ENCODE data around the gene OR52M1.

OR52M1 gene

GRCh38 chr11:4539603-4540219 is 5.3 kb upstream of the OR52M1 start:
- ATAC-seq = peak; percentile 92
- TF ChIP-seq ZC3H10 (CRISPR knock-in tag; IDR thresholded peaks at IDR 0.05) = no peak

- ATAC-seq = no peak
- TF ChIP-seq POU6F1 (CRISPR knock-in tag; IDR thresholded peaks at IDR 0.05; ENCODE audit: borderline replicate concordance, low read depth) = no peak
Observed at GRCh38 chr11:4541071-4541470, 3.9 kb upstream of the OR52M1 start.

GRCh38 chr11:4543561-4543960 is 1.4 kb upstream of the OR52M1 start:
- no peak for ATAC-seq
- TF ChIP-seq ZNF565 (CRISPR knock-in tag; conservative IDR thresholded peaks at IDR 0.05; ENCODE audit: low read depth) = no peak
- no peak for TF ChIP-seq ZC3H10 (CRISPR knock-in tag; IDR thresholded peaks at IDR 0.05)
- TF ChIP-seq ESRRG (CRISPR knock-in tag; IDR thresholded peaks at IDR 0.05) = no peak
- no peak for TF ChIP-seq OSR1 (CRISPR knock-in tag; IDR thresholded peaks at IDR 0.05)

- no peak for ATAC-seq
- no peak for TF ChIP-seq TOX (CRISPR knock-in tag; IDR thresholded peaks at IDR 0.05; ENCODE audit: borderline replicate concordance)
- no peak for TF ChIP-seq CSDC2 (CRISPR knock-in tag; IDR thresholded peaks at IDR 0.05)
- no peak for TF ChIP-seq GLIS3 (CRISPR knock-in tag; IDR thresholded peaks at IDR 0.05)
- TF ChIP-seq PPARA (CRISPR knock-in tag; IDR thresholded peaks at IDR 0.05; ENCODE audit: borderline replicate concordance) = no peak
- no peak for TF ChIP-seq CSRNP3 (CRISPR knock-in tag; IDR thresholded peaks at IDR 0.05)
- no peak for TF ChIP-seq POU6F1 (CRISPR knock-in tag; IDR thresholded peaks at IDR 0.05; ENCODE audit: borderline replicate concordance, low read depth)
- no peak for TF ChIP-seq CREB5 (CRISPR knock-in tag; IDR thresholded peaks at IDR 0.05; ENCODE audit: low read depth)
- no peak for TF ChIP-seq ESRRG (CRISPR knock-in tag; IDR thresholded peaks at IDR 0.05)
- TF ChIP-seq BACH2 (CRISPR knock-in tag; IDR thresholded peaks at IDR 0.05; ENCODE audit: borderline replicate concordance) = no peak
- TF ChIP-seq ARNTL (CRISPR knock-in tag; IDR thresholded peaks at IDR 0.05; ENCODE audit: borderline replicate concordance, low read depth) = no peak
Observed at GRCh38 chr11:4546878-4547277, 1.9 kb downstream of the OR52M1 start.

GRCh38 chr11:4547416-4547815 is 2.4 kb downstream of the OR52M1 start:
- TF ChIP-seq RARB (CRISPR knock-in tag; IDR thresholded peaks at IDR 0.05) = no peak
- no peak for TF ChIP-seq ISL1 (CRISPR knock-in tag; IDR thresholded peaks at IDR 0.05)
- TF ChIP-seq ZNF565 (CRISPR knock-in tag; conservative IDR thresholded peaks at IDR 0.05; ENCODE audit: low read depth) = no peak
- TF ChIP-seq TCF4 (CRISPR knock-in tag; IDR thresholded peaks at IDR 0.05; ENCODE audit: borderline replicate concordance) = no peak
- TF ChIP-seq CSRNP3 (CRISPR knock-in tag; IDR thresholded peaks at IDR 0.05) = no peak
- TF ChIP-seq SNAI2 (CRISPR knock-in tag; IDR thresholded peaks at IDR 0.05) = no peak
- no peak for TF ChIP-seq ZNF8 (CRISPR knock-in tag; IDR thresholded peaks at IDR 0.05)
- no peak for ATAC-seq

Measured in SK-N-SH treated with all-trans-retinoic acid at 6 μM for 48 hours (cell line).